C4-2B (cell line): ENCODE measurements around the gene PCDHA6.

Experiments used
- ZFX ChIP-seq: fragments of 450-650 bp; IDR thresholded peaks from 2 replicates; pipeline ENCODE4 v1.6.1; 2017
- TF ChIP-seq, protein P1 (sequence below): fragments of 450-650 bp; conservative IDR thresholded peaks from 2 replicates; pipeline ENCODE4 v1.5.1; 2017; ENCODE audit warnings: mild to moderate bottlenecking

GRCh38 chr5:140806834-140807775 is 20.7 kb upstream of the PCDHA6 start, which contains the start of gene PCDHA4:
- TF ChIP-seq, protein P1, sequence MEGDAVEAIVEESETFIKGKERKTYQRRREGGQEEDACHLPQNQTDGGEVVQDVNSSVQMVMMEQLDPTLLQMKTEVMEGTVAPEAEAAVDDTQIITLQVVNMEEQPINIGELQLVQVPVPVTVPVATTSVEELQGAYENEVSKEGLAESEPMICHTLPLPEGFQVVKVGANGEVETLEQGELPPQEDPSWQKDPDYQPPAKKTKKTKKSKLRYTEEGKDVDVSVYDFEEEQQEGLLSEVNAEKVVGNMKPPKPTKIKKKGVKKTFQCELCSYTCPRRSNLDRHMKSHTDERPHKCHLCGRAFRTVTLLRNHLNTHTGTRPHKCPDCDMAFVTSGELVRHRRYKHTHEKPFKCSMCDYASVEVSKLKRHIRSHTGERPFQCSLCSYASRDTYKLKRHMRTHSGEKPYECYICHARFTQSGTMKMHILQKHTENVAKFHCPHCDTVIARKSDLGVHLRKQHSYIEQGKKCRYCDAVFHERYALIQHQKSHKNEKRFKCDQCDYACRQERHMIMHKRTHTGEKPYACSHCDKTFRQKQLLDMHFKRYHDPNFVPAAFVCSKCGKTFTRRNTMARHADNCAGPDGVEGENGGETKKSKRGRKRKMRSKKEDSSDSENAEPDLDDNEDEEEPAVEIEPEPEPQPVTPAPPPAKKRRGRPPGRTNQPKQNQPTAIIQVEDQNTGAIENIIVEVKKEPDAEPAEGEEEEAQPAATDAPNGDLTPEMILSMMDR, result peak; percentile 81
- TF ChIP-seq ZFX, result no peak
